ENCODE results near the gene CDC16.

- TF ChIP-seq CTCF (IDR thresholded peaks at IDR 0.05) = no peak
- no peak for TF ChIP-seq POLR2A (IDR thresholded peaks at IDR 0.05)
Observed at GRCh38 chr13:114203536-114203935, 31.2 kb upstream of the CDC16 start.

Data from sigmoid colon (tissue), 3 donors.